Stimulated activated CD4-positive, alpha-beta T cell treated with anti-CD3 and anti-CD28 coated beads, Interleukin-1b, Interleukin-23, amount 100 ng/mL, for 24 hours (primary cell): ENCODE data around the gene LIMS2.

ENCODE experiments used
- DNase-seq, 4 experiments: peaks; one replicate each; pipeline ENCODE4 v3.0.0-alpha.2; 2020; ENCODE audit warnings: low read depth in 4 of 4, low spot score in 1 of 4

LIMS2 gene

DNA sequence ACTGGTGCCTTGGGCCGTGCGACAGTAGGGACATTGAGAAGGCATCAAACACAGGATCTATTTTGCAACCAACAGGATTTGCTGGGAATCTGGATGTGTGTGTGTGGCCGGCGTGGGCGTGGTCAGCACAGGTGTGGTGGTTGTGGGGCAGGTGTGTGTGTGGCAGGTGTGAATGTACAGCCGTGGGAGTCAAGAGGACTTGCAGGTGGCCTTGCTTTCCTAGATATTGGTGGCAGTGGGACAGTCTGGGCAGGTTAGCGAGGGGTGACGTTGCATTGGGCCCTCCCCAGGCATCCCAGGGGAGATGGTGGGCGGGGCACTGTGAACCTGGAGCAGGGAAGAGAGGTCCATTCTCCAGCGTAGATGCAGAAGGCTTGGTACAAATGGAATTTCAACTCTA lies 3.2 kb upstream of the LIMS2 start:
- no peak for DNase-seq

GRCh38 chr2:127676906-127677305 lies 1.6 kb upstream of the LIMS2 start:
- DNase-seq: no peak

GRCh38 chr2:127674241-127675209 lies 805 bp downstream of the LIMS2 start:
- DNase-seq: peak in 1 of 4 experiments; percentile 2

GRCh38 chr2:127673291-127674069 lies 1.9 kb downstream of the LIMS2 start:
- DNase-seq: no peak

DNA sequence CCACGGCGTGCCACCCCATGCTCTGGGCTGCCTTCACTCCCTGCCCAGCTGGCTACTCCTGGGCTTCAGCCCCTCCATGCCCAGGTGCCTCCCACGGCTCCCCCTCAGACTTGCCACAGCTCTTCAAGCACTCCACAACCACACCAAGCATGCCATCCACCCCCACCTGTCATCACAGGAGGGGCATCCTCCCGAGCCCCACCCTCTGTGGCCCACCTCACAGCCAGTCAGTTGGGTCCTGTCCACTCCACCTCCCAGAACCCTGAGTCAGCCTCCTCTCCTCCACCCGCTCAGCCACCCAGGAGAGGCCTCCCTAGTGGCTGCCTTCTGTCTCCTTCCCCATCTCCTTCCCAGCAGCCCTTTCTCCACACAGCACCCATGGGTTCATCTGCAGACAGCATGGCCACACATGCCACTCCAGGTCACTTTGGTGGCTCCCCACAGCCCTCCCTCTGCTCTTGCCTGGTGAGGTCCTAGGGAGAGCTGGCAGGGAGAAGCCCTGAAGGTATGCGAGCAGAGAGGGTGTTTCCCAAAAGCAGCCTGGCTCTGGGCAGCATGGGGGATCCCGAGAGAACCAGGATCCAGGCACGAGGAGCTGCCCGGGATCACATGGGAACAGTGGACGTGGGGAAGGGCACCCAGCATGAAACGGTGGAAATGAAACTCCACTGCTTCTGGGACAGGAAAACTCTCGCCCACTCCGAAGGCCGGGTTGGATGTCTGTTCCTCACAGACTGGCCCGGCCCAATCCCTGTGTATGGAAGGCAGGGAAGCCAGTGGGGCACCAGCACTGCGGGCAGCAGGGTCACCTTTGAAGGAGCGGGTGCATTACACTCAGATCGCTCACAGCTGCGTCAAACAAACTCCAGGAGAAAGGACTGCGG lies 2.7 kb downstream of the LIMS2 start:
- DNase-seq: no peak

- no peak for DNase-seq
Observed at GRCh38 chr2:127671557-127672302, 3.6 kb downstream of the LIMS2 start.

DNA sequence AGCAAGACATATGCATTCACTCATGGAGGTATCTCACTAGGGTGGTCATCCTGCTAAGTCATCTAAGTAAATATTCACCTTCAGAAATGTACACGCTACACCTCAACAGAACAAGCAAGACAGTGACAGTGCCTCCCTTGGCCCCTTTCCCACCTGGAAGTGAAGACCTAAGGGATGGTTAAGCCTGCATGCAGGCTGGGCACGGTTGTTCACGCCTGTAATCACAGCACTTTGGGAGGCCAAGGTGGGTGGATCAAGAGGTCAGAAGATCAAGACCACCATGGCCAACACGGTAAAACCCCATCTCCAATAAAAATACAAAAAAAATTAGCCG lies 4.4 kb downstream of the LIMS2 start:
- no peak for DNase-seq

DNA sequence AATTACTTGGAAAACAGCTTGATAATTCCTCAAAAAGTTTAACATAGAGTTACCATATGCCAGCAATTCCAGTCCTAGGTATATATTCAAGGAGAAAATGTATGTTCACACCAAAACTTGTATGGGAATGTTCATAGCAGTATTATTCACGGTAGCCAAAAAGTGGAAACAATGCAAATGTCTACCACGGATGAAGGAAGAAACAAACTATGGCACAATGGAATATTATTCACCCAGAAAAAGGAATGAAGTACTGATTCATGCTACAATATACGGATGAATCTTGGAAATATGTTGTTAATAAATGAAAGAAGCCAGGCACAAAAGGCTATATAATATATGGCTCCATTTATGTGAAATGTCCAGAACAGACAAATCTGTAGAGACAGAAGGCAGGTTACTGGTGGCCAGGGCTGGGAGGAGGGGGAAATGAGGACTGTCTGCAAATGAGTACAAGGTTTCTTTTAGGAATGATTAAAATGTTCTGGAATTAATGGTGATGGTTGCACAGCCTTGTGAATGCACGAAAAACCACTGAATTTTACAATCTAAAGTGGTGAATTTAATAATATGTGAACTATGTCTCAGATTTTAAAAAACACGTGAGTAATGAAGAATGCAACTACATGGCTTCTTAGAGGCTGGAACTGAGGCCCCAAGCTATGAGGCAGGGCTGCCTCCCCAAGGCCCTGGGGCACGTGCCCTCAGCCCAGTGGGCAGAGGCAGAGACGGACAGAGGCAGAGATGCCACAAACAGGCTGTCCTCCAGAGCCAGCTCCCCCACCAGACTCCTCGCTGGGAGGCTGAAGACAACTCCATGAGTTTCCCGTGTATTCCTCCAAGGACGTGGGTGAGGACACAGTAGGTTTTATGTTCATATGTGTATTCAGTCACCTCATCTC lies 5.0 kb downstream of the LIMS2 start:
- no peak for DNase-seq

DNA sequence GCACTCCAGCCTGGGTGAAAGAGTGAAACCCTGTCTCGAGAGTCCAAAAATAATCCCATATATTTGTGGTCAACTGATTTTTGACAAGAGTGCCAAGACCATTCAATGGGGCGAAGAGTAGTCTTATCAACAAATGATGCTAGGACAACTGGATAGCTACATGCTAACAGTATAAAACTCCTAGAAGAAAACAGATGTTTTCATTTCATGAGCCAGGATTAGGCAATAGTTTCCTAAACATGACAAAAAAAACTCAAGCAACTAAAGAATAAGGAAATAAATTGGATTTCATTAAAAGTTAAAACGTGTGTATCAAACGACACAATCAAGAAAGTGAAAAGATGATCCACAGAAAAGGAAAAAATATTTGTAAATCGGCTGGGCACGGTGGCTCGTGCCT lies 6.3 kb downstream of the LIMS2 start:
- no peak for DNase-seq

DNA sequence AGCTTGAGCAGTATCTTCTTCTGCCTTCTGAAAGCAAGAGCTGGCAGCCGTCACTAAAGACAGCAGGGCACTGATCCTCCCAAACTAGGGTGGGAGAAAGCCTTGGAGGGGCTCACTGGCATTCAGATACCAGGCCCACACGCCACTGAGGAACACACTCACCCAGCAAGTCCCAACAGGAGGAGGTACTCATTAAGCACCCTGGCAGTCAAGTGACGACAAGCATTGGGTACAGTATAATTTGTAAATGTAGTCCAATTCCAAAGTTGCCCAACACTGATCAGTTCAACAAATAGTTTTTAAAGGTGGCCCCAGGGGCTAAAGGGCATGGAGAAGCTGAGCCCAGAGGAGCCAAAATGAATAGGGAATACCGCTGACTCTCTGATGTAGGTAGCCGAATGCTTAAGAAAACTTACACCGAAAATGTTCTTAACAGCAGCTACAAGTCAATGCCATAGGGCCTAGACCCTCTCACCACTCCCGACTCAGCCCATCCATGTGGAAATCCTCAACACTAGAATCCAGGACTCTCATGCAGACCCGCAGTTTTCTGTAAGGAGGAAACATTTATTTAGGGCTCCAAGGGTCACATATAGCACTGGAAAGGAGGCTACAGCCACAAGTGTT lies 9.9 kb downstream of the LIMS2 start:
- no peak for DNase-seq

DNA sequence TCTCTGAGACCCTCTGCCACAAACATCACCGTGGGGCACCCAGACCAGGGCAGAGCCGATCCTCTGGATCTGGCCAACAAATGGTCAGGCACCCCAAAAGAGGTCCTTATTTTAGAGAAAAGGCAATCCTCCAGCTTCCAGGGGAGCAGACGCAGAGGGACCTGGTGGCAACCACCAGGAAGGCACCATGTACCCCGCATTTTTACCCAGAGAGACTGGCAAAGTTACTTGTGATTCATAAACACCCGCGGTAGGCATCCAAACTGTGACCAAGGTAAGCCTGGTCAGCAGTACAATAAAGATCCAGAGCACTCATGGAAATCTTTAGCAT lies 10.5 kb downstream of the LIMS2 start:
- no peak for DNase-seq

DNA sequence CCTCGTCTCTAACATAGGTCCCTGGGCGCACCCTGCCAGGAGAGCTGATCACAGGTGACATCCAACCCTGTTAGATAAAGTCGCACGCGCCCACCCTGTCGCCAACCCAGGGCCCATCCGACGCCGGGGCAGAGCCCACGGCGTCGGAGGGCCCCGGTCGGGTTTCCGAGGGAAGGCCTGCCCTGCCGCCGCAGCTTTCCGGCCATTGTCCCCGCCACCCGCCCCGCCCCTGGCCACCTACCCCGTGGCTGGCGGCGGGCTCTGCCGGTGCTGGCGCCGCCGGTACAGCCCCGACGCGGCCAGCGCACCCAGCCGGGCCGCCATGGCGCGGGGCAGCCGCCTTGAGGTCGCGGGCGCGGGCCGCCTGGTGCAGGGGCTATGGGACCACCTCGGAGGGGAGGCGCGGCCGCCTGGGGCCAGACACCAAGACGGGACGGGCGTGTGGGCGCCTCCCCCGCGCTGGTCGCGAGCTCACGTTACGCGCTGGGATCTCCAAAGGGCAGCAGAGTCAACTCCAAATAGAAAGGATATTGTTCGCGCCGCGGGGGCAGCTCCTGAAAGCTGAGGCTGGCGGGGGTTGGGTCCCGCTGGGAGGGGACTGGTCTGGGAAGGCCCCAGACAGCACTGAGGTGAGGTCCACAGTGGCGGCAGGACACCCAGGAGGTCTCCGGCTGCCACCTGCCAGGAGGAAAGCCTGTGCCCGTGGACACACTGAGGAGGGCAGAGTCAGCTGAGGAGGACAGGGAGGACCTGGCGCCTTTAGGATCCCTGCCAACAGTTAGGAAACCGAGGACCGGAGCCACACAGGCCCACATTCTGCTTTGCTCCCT lies 11.1 kb downstream of the LIMS2 start:
- DNase-seq: no peak

GRCh38 chr2:127663566-127664064 lies 11.7 kb downstream of the LIMS2 start:
- no peak for DNase-seq

DNA sequence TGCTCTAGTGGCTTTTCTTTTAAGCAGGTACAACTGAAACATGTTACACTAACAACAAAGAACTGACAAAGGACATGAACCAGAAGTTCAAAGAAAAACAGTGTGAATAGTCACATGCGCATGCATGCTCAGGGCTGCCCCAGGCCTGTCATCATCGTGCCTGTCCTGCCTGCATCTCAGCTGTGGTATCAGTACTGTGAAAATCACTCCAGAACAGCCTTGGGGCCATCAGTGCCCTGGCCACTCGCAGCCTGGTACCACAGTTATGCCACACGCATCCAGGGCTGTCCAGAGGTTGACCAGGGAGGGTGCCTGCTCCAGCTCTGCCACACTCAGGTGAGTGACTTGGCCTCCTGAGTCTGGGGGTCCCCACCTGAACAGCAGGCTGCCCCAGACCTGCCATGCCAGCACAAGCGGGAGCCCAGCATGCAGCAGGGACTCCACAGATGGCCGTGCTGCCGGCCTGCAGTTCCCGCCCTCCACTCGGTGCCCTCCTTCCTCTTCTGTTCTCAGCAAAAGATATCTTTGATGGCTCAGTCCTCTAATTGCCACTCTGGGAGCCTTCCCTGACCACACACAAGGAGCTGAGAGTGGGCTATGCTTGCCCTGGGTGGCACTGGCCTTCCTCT lies 12.3 kb downstream of the LIMS2 start:
- DNase-seq: no peak

- DNase-seq: no peak
Observed at GRCh38 chr2:127661949-127662510, 13.3 kb downstream of the LIMS2 start.

GRCh38 chr2:127661072-127661649 lies 14.2 kb downstream of the LIMS2 start:
- no peak for DNase-seq

DNA sequence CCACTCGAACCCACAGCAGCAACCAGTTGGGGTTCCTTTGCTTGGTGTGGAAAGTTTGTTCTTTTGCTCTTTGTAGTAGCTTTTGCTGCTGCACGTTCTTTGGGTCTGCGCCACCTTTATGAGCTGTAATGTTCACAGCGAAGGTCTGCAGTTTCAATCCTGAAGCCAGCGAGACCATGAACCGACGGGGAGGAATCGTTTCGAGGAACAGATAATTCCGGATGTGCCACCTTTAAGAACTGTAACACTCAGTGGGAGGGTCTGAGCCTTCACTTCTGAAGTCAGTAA lies 15.1 kb downstream of the LIMS2 start:
- no peak for DNase-seq
